Germinal center (tissue), 1 donor: ENCODE data around the gene RFC4.
"Not testable (repeated sequence)": the region's sequence is repeated elsewhere in the genome, so short reads cannot be mapped to it uniquely, and the experiment has no call there.

Source experiments
- DNase-seq: peaks from one replicate; pipeline ENCODE4 v3.0.0; 2012; ENCODE audit warnings: mixed read lengths, low spot score

RFC4 gene

GRCh38 chr3:186806089-186807055 lies at the start of gene RFC4:
RFC4 (minus strand) TSS chr3:186806482; CDS start chr3:186804713, 1,769 bp downstream.
- DNase-seq: peak; percentile 77

GRCh38 chr3:186854954-186855353 lies 48.7 kb upstream of the RFC4 start:
- DNase-seq: no peak

- DNase-seq: no peak
Measured at GRCh38 chr3:186854146-186854545, 47.9 kb upstream of the RFC4 start.

- DNase-seq: no peak
Measured at GRCh38 chr3:186852994-186853393, 46.7 kb upstream of the RFC4 start.

- DNase-seq: not testable (repeated sequence)
Measured at GRCh38 chr3:186851835-186852234, 45.6 kb upstream of the RFC4 start.

GRCh38 chr3:186849374-186849975 lies 43.2 kb upstream of the RFC4 start:
- peak; percentile 68 for DNase-seq

GRCh38 chr3:186847437-186847836 lies 41.2 kb upstream of the RFC4 start:
- DNase-seq: no peak

GRCh38 chr3:186845756-186846155 lies 39.5 kb upstream of the RFC4 start:
- no peak for DNase-seq

- DNase-seq: no peak
Measured at GRCh38 chr3:186844908-186845307, 38.6 kb upstream of the RFC4 start.

- no peak for DNase-seq
Measured at GRCh38 chr3:186843039-186843432, 36.8 kb upstream of the RFC4 start.

- DNase-seq: no peak
Measured at GRCh38 chr3:186842426-186843038, 36.2 kb upstream of the RFC4 start, which contains the start of gene ADIPOQ. ADIPOQ (plus strand) TSS chr3:186842710; CDS start chr3:186853059, 10,349 bp downstream.

GRCh38 chr3:186841620-186842019 lies 35.3 kb upstream of the RFC4 start:
- no peak for DNase-seq

- no peak for DNase-seq
Measured at GRCh38 chr3:186839874-186840641, 33.8 kb upstream of the RFC4 start.

GRCh38 chr3:186832276-186832675 lies 26.0 kb upstream of the RFC4 start:
- DNase-seq: no peak

GRCh38 chr3:186831798-186832197 lies 25.5 kb upstream of the RFC4 start:
- no peak for DNase-seq

- no peak for DNase-seq
Measured at GRCh38 chr3:186828340-186828739, 22.1 kb upstream of the RFC4 start.

- DNase-seq: peak; percentile 99
Measured at GRCh38 chr3:186826976-186827857, 20.9 kb upstream of the RFC4 start.

- DNase-seq: no peak
Measured at GRCh38 chr3:186826410-186826975, 20.2 kb upstream of the RFC4 start.

- no peak for DNase-seq
Measured at GRCh38 chr3:186825872-186826409, 19.7 kb upstream of the RFC4 start.

- no peak for DNase-seq
Measured at GRCh38 chr3:186825294-186825821, 19.1 kb upstream of the RFC4 start.
